Measurements from ENCODE around the gene G6PC1.

The G6PC1 gene

DNA sequence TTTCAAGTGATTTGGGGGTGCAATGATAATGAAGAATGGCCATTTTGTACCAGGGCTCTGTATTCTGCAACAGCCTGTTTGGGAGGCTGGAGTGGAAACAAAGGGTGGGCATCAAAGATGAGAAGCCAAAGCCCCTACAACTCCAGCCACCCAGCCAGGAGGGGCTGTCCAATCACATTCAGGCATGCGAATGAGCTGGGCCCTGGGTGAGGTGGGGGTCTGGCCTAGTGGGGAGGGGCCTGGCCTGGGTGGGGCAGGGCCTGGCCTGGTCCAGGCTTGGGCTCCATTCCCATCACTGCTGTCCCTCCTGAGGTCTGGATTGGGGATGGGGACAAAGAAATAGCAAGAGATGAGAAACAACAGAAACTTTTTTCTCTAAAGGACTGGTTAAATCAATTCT lies 43.2 kb upstream of the G6PC1 start:
- Histone ChIP-seq H3K27ac (ENCODE audit: low read depth, low read length) (no peak overlapping the region), H3K79me2 (ENCODE audit: control insufficient read depth, low read length) (no peaks in the 10 kb centered on the region), H3K4me2 (ENCODE audit: low read length) (no peak overlapping the region), H3K4me1 (ENCODE audit: control insufficient read depth, low read length) (no peaks in the 10 kb centered on the region), H3K36me3 (ENCODE audit: control insufficient read depth, low read length) (no peaks in the 10 kb centered on the region), H4K20me1 (ENCODE audit: control insufficient read depth, insufficient read depth, low read depth, low read length) (no peaks in the 10 kb centered on the region), H3K4me3 (ENCODE audit: low read length) (no peak overlapping the region), H3K9me3 (ENCODE audit: control insufficient read depth, insufficient read depth, low read length) (no peaks in the 10 kb centered on the region), H3F3A (ENCODE audit: control insufficient read depth, insufficient read depth) (no peaks in the 10 kb centered on the region), H3K27me3 (ENCODE audit: control insufficient read depth, low read length) (no peaks in the 10 kb centered on the region), H3K9me2 (replicated peaks; ENCODE audit: control insufficient read depth, low read length) (no peaks in the 10 kb centered on the region)
- TF ChIP-seq, protein P1, sequence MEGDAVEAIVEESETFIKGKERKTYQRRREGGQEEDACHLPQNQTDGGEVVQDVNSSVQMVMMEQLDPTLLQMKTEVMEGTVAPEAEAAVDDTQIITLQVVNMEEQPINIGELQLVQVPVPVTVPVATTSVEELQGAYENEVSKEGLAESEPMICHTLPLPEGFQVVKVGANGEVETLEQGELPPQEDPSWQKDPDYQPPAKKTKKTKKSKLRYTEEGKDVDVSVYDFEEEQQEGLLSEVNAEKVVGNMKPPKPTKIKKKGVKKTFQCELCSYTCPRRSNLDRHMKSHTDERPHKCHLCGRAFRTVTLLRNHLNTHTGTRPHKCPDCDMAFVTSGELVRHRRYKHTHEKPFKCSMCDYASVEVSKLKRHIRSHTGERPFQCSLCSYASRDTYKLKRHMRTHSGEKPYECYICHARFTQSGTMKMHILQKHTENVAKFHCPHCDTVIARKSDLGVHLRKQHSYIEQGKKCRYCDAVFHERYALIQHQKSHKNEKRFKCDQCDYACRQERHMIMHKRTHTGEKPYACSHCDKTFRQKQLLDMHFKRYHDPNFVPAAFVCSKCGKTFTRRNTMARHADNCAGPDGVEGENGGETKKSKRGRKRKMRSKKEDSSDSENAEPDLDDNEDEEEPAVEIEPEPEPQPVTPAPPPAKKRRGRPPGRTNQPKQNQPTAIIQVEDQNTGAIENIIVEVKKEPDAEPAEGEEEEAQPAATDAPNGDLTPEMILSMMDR (IDR thresholded peaks at IDR 0.05; ENCODE audit: low read depth, low read length, poor library complexity, severe bottlenecking), result no peak
- no peak for TF ChIP-seq EZH2phosphoT487 (IDR thresholded peaks at IDR 0.05; ENCODE audit: borderline replicate concordance, low read length)

- Histone ChIP-seq H3K27ac (ENCODE audit: low read depth, low read length) (no peak overlapping the region), H3K9me2 (replicated peaks; ENCODE audit: control insufficient read depth, low read length) (no peaks in the 10 kb centered on the region), H3F3A (ENCODE audit: control insufficient read depth, insufficient read depth) (no peaks in the 10 kb centered on the region), H3K79me2 (ENCODE audit: control insufficient read depth, low read length) (no peaks in the 10 kb centered on the region), H3K27me3 (ENCODE audit: control insufficient read depth, low read length) (peaks cover 18% of the 10 kb centered on the region; the same call in 1 of the 2 replicates), H3K36me3 (ENCODE audit: control insufficient read depth, low read length) (no peaks in the 10 kb centered on the region), H4K20me1 (ENCODE audit: control insufficient read depth, insufficient read depth, low read depth, low read length) (no peaks in the 10 kb centered on the region), H3K4me1 (ENCODE audit: control insufficient read depth, low read length) (no peaks in the 10 kb centered on the region), H3K4me2 (ENCODE audit: low read length) (no peak overlapping the region), H3K9me3 (ENCODE audit: control insufficient read depth, insufficient read depth, low read length) (no peaks in the 10 kb centered on the region), H3K4me3 (ENCODE audit: low read length) (no peak overlapping the region)
- TF ChIP-seq, protein P1 (IDR thresholded peaks at IDR 0.05; ENCODE audit: low read depth, low read length, poor library complexity, severe bottlenecking), result no peak
- TF ChIP-seq EZH2phosphoT487 (IDR thresholded peaks at IDR 0.05; ENCODE audit: borderline replicate concordance, low read length), result no peak
Observed at GRCh38 chr17:42865638-42866094, 34.9 kb upstream of the G6PC1 start.

DNA sequence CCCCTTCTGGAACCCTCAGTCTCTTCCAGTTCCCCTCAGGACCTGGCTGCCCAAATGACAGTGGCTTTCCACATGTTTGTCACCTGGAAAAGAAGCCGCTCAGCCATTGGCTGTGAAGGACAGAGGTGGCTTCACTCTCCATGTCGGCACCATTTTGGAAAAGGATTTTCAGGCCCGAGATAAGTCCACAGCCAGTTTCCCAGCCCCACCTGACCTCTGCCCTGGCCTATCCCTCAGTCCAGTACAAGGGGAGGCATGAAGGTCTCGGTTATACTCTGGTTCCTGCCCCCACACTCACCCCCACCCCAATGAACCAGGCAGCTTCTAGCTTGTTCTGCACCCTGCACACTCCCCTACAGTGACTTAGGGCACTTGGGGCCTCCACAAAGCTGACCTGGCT lies 34.4 kb upstream of the G6PC1 start:
- Histone ChIP-seq H3K4me2 (ENCODE audit: low read length) (no peak overlapping the region), H3K4me1 (ENCODE audit: control insufficient read depth, low read length) (no peaks in the 10 kb centered on the region), H3K4me3 (ENCODE audit: low read length) (no peak overlapping the region), H3K79me2 (ENCODE audit: control insufficient read depth, low read length) (no peaks in the 10 kb centered on the region), H3K9me2 (replicated peaks; ENCODE audit: control insufficient read depth, low read length) (no peaks in the 10 kb centered on the region), H3K9me3 (ENCODE audit: control insufficient read depth, insufficient read depth, low read length) (no peaks in the 10 kb centered on the region), H3F3A (ENCODE audit: control insufficient read depth, insufficient read depth) (no peaks in the 10 kb centered on the region), H3K27me3 (ENCODE audit: control insufficient read depth, low read length) (peaks cover 18% of the 10 kb centered on the region; the same call in 1 of the 2 replicates), H3K36me3 (ENCODE audit: control insufficient read depth, low read length) (no peaks in the 10 kb centered on the region), H3K27ac (ENCODE audit: low read depth, low read length) (no peak overlapping the region), H4K20me1 (ENCODE audit: control insufficient read depth, insufficient read depth, low read depth, low read length) (no peaks in the 10 kb centered on the region)
- TF ChIP-seq, protein P1 (IDR thresholded peaks at IDR 0.05; ENCODE audit: low read depth, low read length, poor library complexity, severe bottlenecking), result no peak
- TF ChIP-seq EZH2phosphoT487 (IDR thresholded peaks at IDR 0.05; ENCODE audit: borderline replicate concordance, low read length), result no peak

Data from DOHH2 (cell line).